WTC11 (cell line): ENCODE measurements around the gene GRIN2A. TPM values are rescaled to one million over a fixed set of nuclear protein-coding genes. Genes with fewer than 3 reads are reported as not detected.

Experiments
- ATAC-seq: fragments of 200-7000 bp; cut with Tn5 transposase; 2 replicates; pipeline ENCODE4 v1.10.0; 2021; ENCODE audit warnings: mild to moderate bottlenecking, moderate library complexity
- CTCF ChIA-PET: fragments of 300-600 bp; sonication (Branson Sonifier 250); formaldehyde crosslinking; loops from one replicate; lab custom pipeline; 2021; ENCODE audit warnings: antibody characterized with exemption; lab: Charles Lee
- POLR2A ChIA-PET: fragments of 350-600 bp; sonication (Branson Sonifier 250); formaldehyde crosslinking; loops from one replicate; lab custom pipeline; 2021; ENCODE audit warnings: antibody characterized with exemption; lab: Charles Lee
- DNase-seq: peaks from one replicate; pipeline ENCODE4 v3.0.0; 2021; ENCODE audit warnings: low spot score
- H3K27ac Mint-ChIP-seq: 2 replicates; pipeline ENCODE4 v1.8.0; 2021; ENCODE audit warnings: mixed read lengths
- H3K27me3 Mint-ChIP-seq: 2 replicates; pipeline ENCODE4 v1.8.0; 2021; ENCODE audit warnings: low read depth, mild to moderate bottlenecking, moderate library complexity, mixed read lengths
- H3K36me3 Mint-ChIP-seq: 2 replicates; pipeline ENCODE4 v1.8.0; 2021; ENCODE audit warnings: mixed read lengths
- H3K4me1 Mint-ChIP-seq: 2 replicates; pipeline ENCODE4 v1.8.0; 2022; ENCODE audit warnings: mixed read lengths
- H3K4me3 Mint-ChIP-seq: 2 replicates; pipeline ENCODE4 v1.8.0; 2021; ENCODE audit warnings: mild to moderate bottlenecking, moderate library complexity, mixed read lengths
- H3K9me3 Mint-ChIP-seq: 2 replicates; pipeline ENCODE4 v1.8.0; 2021; ENCODE audit warnings: mixed read lengths
- ATF1 ChIP-seq: sonication (generic); formaldehyde crosslinking; IDR thresholded peaks from 2 replicates; pipeline ENCODE4 v1.8.1; 2023; ENCODE audit warnings: mild to moderate bottlenecking, moderate library complexity, missing genetic modification reagents
- ATF3 ChIP-seq: sonication (generic); formaldehyde crosslinking; conservative IDR thresholded peaks from 2 replicates; pipeline ENCODE4 v1.8.1; 2022; ENCODE audit warnings: mild to moderate bottlenecking, missing genetic modification reagents
- CDX4 ChIP-seq: fragments of 250-450 bp; sonication (Bioruptor Pico); IDR thresholded peaks from 2 replicates; pipeline ENCODE4 v1.9.0; 2021; ENCODE audit warnings: moderate library complexity, mild to moderate bottlenecking, inconsistent platforms, borderline replicate concordance
- ESRRA ChIP-seq: sonication (generic); formaldehyde crosslinking; IDR thresholded peaks from 2 replicates; pipeline ENCODE4 v1.8.1; 2022; ENCODE audit warnings: mild to moderate bottlenecking, missing genetic modification reagents, borderline replicate concordance
- FOXJ3 ChIP-seq: sonication (generic); formaldehyde crosslinking; IDR thresholded peaks from 2 replicates; pipeline ENCODE4 v1.9.0; 2021; ENCODE audit warnings: missing genetic modification reagents, mild to moderate bottlenecking, borderline replicate concordance
- GRHL2 ChIP-seq: fragments of 250-450 bp; sonication (Bioruptor Pico); IDR thresholded peaks from 2 replicates; pipeline ENCODE4 v1.8.0; 2022; ENCODE audit warnings: mild to moderate bottlenecking, moderate library complexity; ENCODE audit not compliant: insufficient replicate concordance, severe bottlenecking
- IRF2 ChIP-seq: sonication (generic); formaldehyde crosslinking; IDR thresholded peaks from 2 replicates; pipeline ENCODE4 v1.8.0; 2022; ENCODE audit warnings: low read depth, missing genetic modification reagents, borderline replicate concordance
- KAT7 ChIP-seq: sonication (generic); formaldehyde crosslinking; IDR thresholded peaks from 2 replicates; pipeline ENCODE4 v1.8.1; 2023; ENCODE audit warnings: missing genetic modification reagents, mild to moderate bottlenecking, borderline replicate concordance
- MXD4 ChIP-seq: fragments of 250-450 bp; sonication (Bioruptor Pico); IDR thresholded peaks from 2 replicates; pipeline ENCODE4 v1.8.0; 2021; ENCODE audit warnings: mild to moderate bottlenecking, moderate library complexity, borderline replicate concordance
- NR1H2 ChIP-seq: sonication (generic); formaldehyde crosslinking; IDR thresholded peaks from 2 replicates; pipeline ENCODE4 v1.9.0; 2021; ENCODE audit warnings: mild to moderate bottlenecking, moderate library complexity, missing genetic modification reagents
- OVOL2 ChIP-seq: fragments of 250-450 bp; sonication (Bioruptor Pico); IDR thresholded peaks from 2 replicates; pipeline ENCODE4 v1.9.0; 2021; ENCODE audit warnings: mild to moderate bottlenecking, borderline replicate concordance
- PRDM15 ChIP-seq: sonication (generic); formaldehyde crosslinking; IDR thresholded peaks from 2 replicates; pipeline ENCODE4 v1.8.0; 2022; ENCODE audit warnings: missing genetic modification reagents
- SMAD4 ChIP-seq: sonication (generic); formaldehyde crosslinking; IDR thresholded peaks from 2 replicates; pipeline ENCODE4 v1.8.0; 2022; ENCODE audit warnings: mild to moderate bottlenecking, missing genetic modification reagents
- SOX15 ChIP-seq: fragments of 250-450 bp; sonication (Bioruptor Pico); IDR thresholded peaks from 2 replicates; pipeline ENCODE4 v1.9.0; 2021; ENCODE audit warnings: mild to moderate bottlenecking
- ZMAT4 ChIP-seq: fragments of 250-450 bp; sonication (Bioruptor Pico); IDR thresholded peaks from 2 replicates; pipeline ENCODE4 v1.9.0; 2021; ENCODE audit warnings: mild to moderate bottlenecking
- ZNF121 ChIP-seq: sonication (generic); formaldehyde crosslinking; IDR thresholded peaks from 2 replicates; pipeline ENCODE4 v1.8.0; 2023; ENCODE audit warnings: missing genetic modification reagents
- ZNF281 ChIP-seq: sonication (generic); formaldehyde crosslinking; IDR thresholded peaks from 2 replicates; pipeline ENCODE4 v1.8.0; 2023; ENCODE audit warnings: mild to moderate bottlenecking, missing genetic modification reagents
- total RNA-seq: library from RNA; stranded (reverse); gene quantifications from 3 replicates; pipeline ENCODE4 v1.2.3, GENCODE V29; 2021

The GRIN2A gene
- total RNA-seq, 1 experiment from 2014 or later, result 3.5 TPM

GRCh38 chr16:9964426-9964825 lies 217.8 kb downstream of the GRIN2A start:
- no peaks in the 10 kb centered on the region for H3K36me3 Mint-ChIP-seq
- ATAC-seq (no peak), DNase-seq (no peak)
- TF ChIP-seq MXD4 (CRISPR knock-in tag) (no peak), PRDM15 (CRISPR knock-in tag) (0 out of 2 replicates have a peak, but pooled peaks have one; percentile 13), OVOL2 (CRISPR knock-in tag) (no peak)
- POLR2A ChIA-PET, result no interaction called here
- H3K27me3 Mint-ChIP-seq, result peaks cover 14% of the 10 kb centered on the region
- H3K27ac Mint-ChIP-seq, result no peak overlapping the region
- peaks cover 4% of the 10 kb centered on the region; the same call in 1 of the 2 replicates for H3K4me1 Mint-ChIP-seq
- H3K9me3 Mint-ChIP-seq, result peaks cover 4% of the 10 kb centered on the region; the same call in 1 of the 2 replicates
- CTCF ChIA-PET, result no interaction called here
- H3K4me3 Mint-ChIP-seq, result no peak overlapping the region

- peaks cover 4% of the 10 kb centered on the region; the same call in 1 of the 2 replicates for H3K9me3 Mint-ChIP-seq
- POLR2A ChIA-PET, result no interaction called here
- no peak overlapping the region for H3K4me3 Mint-ChIP-seq
- TF ChIP-seq SOX15 (CRISPR knock-in tag) (no peak), ESRRA (CRISPR knock-in tag) (no peak), IRF2 (no peak), CDX4 (CRISPR knock-in tag) (no peak), ZMAT4 (CRISPR knock-in tag) (no peak), ZNF281 (no peak), SMAD4 (CRISPR knock-in tag) (no peak)
- TF ChIP-seq, all 79 proteins: peak for 0
- peaks cover 36% of the 10 kb centered on the region for H3K4me1 Mint-ChIP-seq
- H3K36me3 Mint-ChIP-seq, result no peaks in the 10 kb centered on the region
- CTCF ChIA-PET, result no interaction called here
- peaks cover 49% of the 10 kb centered on the region for H3K27me3 Mint-ChIP-seq
- H3K27ac Mint-ChIP-seq, result no peak overlapping the region
- no peak for DNase-seq
- no peak for ATAC-seq
Measured at GRCh38 chr16:9957433-9957832, 224.8 kb downstream of the GRIN2A start.

GRCh38 chr16:9957002-9957401 lies 225.2 kb downstream of the GRIN2A start:
- ATAC-seq (no peak), DNase-seq (no peak)
- Mint-ChIP-seq H3K4me3 (no peak overlapping the region), H3K9me3 (peaks cover 4% of the 10 kb centered on the region; the same call in 1 of the 2 replicates), H3K27ac (no peak overlapping the region), H3K27me3 (peaks cover 53% of the 10 kb centered on the region), H3K36me3 (no peaks in the 10 kb centered on the region), H3K4me1 (peaks cover 36% of the 10 kb centered on the region)
- CTCF ChIA-PET, result no interaction called here
- POLR2A ChIA-PET, result no interaction called here
- no peak for TF ChIP-seq CDX4 (CRISPR knock-in tag)

GRCh38 chr16:9955677-9956076 lies 226.6 kb downstream of the GRIN2A start:
- no peak for DNase-seq
- H3K4me3 Mint-ChIP-seq, result no peak overlapping the region
- H3K36me3 Mint-ChIP-seq, result no peaks in the 10 kb centered on the region
- no peaks in the 10 kb centered on the region for H3K9me3 Mint-ChIP-seq
- peaks cover 36% of the 10 kb centered on the region for H3K4me1 Mint-ChIP-seq
- peaks cover 56% of the 10 kb centered on the region for H3K27me3 Mint-ChIP-seq
- ChIA-PET POLR2A (no interaction called here), CTCF (no interaction called here)
- H3K27ac Mint-ChIP-seq, result no peak overlapping the region
- no peak for TF ChIP-seq NR1H2 (CRISPR knock-in tag)
- no peak for TF ChIP-seq SMAD4 (CRISPR knock-in tag)
- no peak for TF ChIP-seq KAT7 (CRISPR knock-in tag)
- TF ChIP-seq FOXJ3 (CRISPR knock-in tag), result no peak
- no peak for TF ChIP-seq SOX15 (CRISPR knock-in tag)
- no peak for TF ChIP-seq ATF3 (CRISPR knock-in tag)
- no peak for TF ChIP-seq ATF1
- TF ChIP-seq GRHL2, result no peak
- TF ChIP-seq ZNF121 (CRISPR knock-in tag), result no peak
- ATAC-seq, result no peak
